NCI-H1417 (cell line): Measurements from ENCODE around the gene FSIP1.
A peak's percentile ranks its signal among the peaks of the same experiment; 100 is the strongest.

Experiments used
- DNase-seq, 3 experiments: peaks; one replicate each; lab custom pipeline; 2025; lab: John Stamatoyannopoulos, UW

FSIP1 gene

GRCh38 chr15:39645138-39645975, 137.3 kb downstream of the FSIP1 start:
- DNase-seq: no peak

DNA sequence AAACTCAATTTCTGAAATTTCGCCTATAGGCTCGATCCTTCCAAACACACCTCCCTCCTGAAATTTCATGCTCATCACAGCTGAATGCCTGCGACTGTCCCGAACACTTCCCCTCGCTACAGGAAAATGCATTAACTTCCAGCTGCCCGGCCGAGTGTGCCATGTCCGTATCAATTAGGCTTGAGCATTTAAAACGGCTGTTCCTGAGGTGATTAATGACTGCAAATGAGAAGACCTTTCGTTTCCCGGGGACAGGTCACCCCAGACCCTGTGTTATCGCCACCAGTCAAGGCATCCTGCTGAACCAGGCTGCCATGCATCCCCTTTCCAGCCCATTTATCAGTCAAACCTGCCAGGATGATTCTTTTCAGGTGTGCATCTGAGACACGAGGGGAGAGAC, 138.5 kb downstream of the FSIP1 start:
- no peak for DNase-seq

GRCh38 chr15:39643727-39644126, 138.9 kb downstream of the FSIP1 start:
- DNase-seq: no peak

DNA sequence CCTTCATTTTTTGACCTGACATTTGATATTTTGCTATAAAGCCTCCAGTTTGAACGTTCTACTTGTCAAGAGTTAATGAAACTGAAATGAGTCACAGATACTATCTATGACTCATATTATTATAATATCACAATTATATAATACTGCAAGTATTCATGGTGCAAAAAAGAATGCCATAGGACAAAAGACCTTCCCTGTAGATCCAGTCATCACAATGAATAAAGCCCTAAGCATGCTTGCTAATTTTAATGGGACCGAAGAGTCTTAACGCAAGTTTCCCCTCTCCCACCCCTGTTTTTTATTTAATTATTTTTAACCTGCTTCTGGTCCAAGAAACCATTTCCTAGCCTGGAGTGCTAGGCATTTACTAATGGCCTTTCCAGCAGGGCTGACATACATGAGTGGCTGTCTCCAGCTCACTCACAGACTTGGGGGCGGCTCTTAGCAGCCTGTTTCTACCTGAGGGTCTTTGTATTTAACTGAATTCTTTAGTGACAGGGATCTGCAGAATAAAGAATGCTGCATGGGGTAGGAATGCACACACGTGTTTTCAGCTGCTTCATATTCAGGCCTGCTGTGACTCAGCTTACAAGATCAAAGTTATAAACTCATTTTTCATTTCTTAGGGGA, 140.5 kb downstream of the FSIP1 start:
- DNase-seq: no peak

- DNase-seq: no peak
Observed at GRCh38 chr15:39641191-39641889, 141.3 kb downstream of the FSIP1 start.

DNA sequence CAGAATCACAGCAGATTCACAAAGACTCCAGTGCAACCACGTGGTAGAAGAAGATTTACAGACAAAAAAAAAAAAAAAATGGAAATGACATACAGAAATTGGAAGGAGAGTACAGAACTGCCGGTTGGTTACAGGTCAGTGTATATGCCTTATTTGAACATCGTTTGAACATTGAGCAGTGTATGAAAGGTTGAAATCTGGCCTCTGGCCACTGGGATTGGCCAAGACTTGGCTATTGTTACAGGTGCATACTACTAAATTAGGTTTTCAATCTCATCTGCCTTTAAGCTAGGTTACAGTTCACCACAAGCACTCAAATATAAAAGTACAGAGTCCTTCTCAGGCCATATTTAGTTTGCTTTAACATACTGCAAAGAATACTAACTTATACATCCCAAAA, 142.0 kb downstream of the FSIP1 start:
- no peak for DNase-seq

DNA sequence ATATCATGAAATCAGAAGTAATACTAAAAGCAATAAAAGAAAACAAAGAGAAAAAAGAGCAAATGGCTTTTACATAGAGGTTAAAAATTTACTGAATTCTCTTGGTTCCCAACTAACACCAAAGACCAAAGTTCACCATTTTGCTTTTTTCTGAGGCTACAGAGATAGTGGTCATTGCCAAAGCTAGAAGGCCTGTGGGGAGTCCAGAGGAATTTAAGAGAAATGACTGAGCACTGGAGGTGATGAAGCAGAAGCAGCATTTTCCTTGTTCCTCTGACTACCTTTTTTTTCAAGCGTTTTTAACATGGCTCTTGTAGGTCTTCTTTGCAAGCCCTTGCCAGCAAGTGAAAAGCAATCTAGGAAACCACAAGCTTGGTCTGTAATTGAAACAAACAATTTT, 143.6 kb downstream of the FSIP1 start:
- DNase-seq: no peak

- DNase-seq: no peak
Observed at GRCh38 chr15:39638041-39638440, 144.6 kb downstream of the FSIP1 start.

DNA sequence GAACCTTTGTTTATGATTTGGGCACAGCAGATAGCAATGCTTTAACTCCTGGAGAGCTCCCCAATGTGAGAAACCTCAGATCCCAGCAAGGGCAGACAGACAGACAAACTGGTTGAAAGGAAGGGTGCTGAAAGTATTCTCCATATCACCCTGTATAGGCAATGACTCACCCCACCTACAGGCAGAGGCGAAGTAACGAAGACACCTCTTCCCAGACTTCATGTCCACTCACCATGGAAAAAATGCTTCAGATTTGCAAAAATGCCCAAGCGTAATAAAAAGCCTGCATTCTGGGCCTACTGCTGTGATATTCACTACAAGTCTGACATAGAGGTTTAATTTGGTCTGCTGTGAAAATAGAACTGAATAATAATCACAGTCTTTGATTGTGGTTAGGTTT, 151.3 kb downstream of the FSIP1 start:
- no peak for DNase-seq

- peak in 2 of 3 experiments; percentile 12 to 40 for DNase-seq
Observed at GRCh38 chr15:39629906-39630305, 152.7 kb downstream of the FSIP1 start.

GRCh38 chr15:39629371-39629770, 153.3 kb downstream of the FSIP1 start:
- DNase-seq: no peak

DNA sequence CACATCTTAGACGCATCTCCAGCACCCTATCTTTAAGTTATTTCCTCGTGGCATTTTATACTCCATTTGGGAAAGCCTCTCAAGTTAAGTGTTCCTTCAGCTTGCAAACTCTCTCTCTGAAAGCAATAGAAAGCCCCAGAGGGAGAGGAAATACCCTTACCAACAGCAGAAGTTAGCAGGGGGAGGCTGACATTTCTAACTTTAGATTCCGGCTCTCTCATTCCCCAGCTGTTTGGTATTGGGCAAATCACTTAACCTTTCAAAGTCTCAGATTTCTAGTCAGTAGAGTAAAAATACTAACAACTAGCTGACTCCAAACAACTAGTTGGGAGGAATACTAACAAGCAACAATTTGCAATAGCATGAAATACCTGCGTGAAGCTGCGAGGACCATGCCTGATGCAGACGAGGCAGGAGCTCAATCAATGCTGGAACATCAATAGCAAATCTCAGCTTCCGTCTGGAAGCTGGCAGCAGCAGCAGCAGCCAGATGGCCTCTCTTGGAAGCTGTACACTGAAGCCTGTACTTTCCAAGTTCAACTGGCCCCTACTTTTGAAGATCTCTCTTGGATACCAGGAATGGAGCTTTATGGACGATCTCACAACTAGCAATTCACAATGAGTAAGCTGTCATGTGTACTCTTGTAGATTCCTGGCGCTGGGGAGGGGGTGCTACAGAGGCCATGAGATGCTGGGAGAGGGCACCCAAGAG, 153.9 kb downstream of the FSIP1 start:
- DNase-seq: no peak

DNA sequence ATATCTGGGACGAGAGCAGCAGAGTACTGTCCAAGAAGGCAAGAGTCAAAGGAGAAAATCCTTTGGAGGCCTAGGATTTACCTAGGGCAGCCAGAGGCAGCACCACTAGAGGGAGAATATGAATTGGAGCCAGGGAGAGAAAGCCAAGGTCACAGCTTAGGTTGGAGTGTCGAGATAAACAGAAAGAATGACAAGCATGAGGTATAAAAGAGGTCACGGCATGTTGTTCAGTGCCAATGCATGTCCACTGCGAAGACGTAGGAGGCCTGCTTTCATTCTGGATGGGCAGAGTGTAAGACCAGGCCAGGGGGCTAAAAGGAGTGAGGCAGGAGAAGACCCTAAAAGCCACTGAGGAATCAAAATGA, 154.5 kb downstream of the FSIP1 start:
- no peak for DNase-seq

DNA sequence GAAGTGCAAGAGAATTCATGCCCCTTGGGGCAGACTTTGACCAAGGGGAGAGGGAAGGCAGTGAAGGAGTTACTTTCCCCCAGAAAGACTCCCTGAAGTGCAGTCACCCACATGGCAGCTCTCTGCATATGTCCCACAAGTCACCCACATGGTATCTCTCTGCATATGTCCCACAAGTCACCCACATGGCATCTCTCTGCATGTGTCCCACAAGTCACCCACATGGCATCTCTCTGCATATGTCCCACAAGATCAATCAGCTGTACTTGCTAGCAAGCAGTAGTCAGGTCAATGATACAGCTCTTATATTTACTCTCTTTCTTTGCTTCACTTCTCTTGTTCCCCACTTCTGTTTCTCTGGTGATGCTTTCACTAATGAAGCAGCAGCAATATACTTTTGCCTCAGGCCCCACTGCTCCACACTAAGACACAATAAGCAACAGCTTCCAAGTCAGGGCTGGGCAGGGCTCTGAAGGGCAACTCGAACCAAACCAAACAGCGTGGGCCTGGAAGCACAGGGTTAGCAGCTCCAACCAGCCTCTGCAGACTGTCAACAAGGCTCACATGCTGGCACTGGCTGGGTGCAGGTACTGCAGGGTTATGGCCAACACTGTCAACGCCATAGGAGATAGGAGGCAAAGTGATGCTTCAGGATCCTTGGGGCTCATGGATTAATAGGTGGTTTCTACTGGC, 155.0 kb downstream of the FSIP1 start:
- no peak for DNase-seq

GRCh38 chr15:39625856-39626255, 156.8 kb downstream of the FSIP1 start:
- no peak for DNase-seq

- DNase-seq: no peak
Observed at GRCh38 chr15:39625451-39625850, 157.2 kb downstream of the FSIP1 start.

- DNase-seq: no peak
Observed at GRCh38 chr15:39624806-39625205, 157.8 kb downstream of the FSIP1 start.

DNA sequence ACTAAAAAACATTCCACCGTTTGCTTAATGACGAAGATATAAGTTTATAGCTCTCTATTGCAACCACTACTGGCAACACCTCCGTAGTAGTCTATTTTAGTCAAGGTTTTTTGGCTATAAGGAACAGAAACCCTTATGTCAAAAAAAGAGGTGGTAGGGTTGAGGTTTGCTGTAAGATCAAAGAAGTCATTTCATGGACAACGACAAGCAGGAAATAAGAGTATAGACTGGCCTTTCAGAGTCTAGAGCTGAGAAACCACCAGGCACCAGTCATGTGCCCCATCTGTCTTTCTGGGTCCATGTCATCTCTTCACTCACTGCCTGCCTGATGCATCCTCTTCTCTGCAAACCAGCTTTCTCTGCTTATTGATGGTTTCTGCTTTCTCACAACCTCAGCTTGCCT, 159.1 kb downstream of the FSIP1 start:
- DNase-seq: no peak

DNA sequence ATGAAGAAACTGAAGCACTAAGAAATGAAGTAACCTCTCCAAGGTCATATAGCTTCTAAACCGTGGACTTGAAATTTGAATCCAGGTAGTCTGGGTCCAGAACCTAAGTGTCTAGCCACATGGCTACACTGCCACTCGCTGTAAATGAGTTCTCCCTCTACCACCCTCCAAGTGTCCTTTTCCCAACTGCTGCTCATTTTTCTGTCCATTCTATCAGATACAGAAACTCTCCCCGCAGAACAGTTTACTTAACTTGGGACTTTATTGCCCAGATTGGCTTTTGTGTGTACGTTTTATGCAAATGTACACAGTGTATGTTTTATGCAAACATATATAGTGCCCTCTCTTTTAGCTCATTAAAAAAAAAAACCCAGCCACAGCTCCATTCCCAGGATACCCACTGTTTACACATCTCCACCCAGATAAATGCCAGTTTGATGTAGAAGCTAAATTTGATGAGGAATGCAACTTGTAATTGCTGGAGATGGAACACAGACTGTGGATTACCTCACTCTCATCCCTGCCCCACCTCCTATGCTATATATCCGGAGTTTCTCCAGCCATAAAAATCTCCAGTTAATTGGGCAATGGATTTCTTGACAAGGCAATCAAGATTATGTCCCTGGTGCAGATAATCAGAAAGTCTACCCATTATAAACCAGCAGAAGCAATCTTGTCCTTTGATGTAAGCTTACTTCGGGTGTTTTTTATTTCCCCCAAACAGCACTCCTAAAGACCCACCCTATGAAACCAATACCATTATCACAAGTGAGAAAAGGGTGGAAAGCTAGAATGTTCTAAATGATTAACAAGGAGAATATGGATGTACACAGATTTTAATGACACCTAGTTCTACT, 159.8 kb downstream of the FSIP1 start:
- DNase-seq: peak in 1 of 3 experiments; percentile 34

DNA sequence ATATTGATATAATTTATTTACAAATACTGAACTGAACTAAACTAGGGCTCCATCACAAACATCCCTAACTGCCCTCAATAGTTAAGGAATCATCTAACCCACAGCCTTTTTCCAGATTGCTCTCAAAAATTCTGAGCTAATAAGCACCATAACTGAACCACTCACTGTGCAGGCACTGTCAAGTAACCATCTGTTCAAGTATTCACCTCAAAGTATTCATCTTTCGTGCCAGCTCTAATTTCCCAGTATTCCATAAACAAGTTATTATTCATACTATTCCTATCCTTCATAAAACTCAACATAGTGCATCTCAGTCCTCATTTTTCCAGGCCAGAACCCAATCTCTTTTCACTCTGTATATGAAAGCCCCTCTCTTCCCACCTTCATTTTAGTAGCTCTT, 160.7 kb downstream of the FSIP1 start:
- DNase-seq: no peak

DNA sequence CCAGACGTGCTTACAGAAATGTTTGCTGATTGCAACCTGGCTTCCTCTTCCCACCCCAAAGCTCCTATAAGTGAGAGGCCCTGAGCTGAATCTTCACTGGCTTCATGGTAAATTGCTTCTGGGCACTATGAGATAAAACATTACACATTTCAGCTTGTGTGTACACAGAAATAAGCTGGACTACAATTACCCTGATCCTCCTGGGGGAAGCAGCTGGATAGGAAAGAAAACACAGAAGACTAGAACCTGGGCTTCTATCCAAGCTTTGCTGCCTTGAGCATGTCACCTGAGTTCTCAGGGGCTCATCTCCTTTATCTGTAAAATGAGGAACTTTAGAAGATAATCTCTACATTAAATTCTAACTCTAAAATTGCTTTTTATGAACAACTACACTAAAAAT, 161.4 kb downstream of the FSIP1 start:
- peak in 1 of 3 experiments; percentile 38 for DNase-seq
